ENCODE results near the gene LRRC15. TPM values are rescaled to one million over a fixed set of nuclear protein-coding genes. Genes with fewer than 3 reads are reported as not detected.

LRRC15 gene
- 0.43 and 3.9 TPM in 2 replicates for total RNA-seq

DNA sequence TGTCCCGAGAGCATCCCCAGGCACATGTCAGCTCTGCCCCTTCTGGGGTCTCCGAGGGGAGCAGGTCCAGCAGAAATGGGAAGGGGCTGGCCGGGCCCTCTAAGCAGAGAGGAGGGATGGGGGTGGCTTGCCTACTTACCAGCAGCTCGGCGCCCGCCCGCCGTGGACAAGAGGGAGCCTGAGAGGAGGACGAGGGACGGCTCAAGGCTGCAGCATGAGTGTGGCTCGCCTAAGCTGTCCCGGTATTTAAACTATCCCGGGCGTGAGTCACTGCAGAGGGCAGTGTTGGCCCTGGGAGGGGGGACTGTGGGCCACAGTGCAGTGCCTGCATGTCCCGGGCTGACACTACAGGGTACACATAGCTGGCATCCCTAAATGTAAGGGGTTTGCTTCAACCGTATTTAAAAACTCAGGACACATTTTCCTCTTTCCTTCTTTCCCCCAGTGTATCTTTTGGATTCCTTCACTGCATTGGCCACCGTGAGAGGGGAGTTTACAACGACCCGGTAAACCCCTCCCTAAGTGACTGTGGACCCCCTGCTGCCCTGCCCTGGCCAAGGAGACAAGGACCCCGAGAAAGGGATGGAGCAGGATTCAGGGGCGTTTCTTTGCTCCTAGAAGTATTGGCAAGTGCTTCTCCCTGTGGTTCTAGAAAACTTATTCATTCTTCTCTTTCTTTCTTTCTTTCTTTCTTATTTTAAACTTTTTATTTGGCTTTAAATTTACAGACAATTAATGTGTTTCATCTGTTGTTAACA lies at the start of gene LRRC15:
Gene LRRC15, minus strand, starts transcription at position 222 of the 758 bp plus-strand sequence. CDS start 8,700 bp downstream, outside the sequence.
- no peak within 1 kb of the TSS for H3K4me3 ChIP-seq (ENCODE audit: low read depth, low read length)
- DNase-seq (ENCODE audit: low read depth) = peak; percentile 46
- TF ChIP-seq, protein P1, sequence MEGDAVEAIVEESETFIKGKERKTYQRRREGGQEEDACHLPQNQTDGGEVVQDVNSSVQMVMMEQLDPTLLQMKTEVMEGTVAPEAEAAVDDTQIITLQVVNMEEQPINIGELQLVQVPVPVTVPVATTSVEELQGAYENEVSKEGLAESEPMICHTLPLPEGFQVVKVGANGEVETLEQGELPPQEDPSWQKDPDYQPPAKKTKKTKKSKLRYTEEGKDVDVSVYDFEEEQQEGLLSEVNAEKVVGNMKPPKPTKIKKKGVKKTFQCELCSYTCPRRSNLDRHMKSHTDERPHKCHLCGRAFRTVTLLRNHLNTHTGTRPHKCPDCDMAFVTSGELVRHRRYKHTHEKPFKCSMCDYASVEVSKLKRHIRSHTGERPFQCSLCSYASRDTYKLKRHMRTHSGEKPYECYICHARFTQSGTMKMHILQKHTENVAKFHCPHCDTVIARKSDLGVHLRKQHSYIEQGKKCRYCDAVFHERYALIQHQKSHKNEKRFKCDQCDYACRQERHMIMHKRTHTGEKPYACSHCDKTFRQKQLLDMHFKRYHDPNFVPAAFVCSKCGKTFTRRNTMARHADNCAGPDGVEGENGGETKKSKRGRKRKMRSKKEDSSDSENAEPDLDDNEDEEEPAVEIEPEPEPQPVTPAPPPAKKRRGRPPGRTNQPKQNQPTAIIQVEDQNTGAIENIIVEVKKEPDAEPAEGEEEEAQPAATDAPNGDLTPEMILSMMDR (IDR thresholded peaks at IDR 0.05; ENCODE audit: insufficient read depth, low read depth, low read length) = no peak

DNA sequence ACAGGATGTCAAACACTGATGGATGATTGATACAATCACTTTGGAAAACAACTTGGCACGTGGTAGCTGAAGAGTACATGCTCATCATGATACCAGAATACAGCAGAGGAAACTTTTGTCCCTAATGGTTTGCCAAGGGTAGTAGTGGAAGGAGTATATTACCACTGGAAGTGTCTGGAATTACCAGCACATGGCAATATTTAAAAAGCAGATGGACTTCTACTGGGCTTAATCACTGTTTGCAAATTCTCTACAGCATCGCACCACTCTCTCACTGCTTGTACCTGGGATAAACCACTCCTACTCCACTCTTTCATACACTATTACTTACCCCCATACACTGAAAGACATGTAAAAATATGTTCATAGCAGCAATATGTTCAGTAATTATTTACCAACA lies 49.1 kb upstream of the LRRC15 start:
- no peak for DNase-seq (ENCODE audit: low read depth)
- TF ChIP-seq, protein P1 (IDR thresholded peaks at IDR 0.05; ENCODE audit: insufficient read depth, low read depth, low read length) = no peak
- H3K4me3 ChIP-seq (ENCODE audit: low read depth, low read length) = no peak overlapping the region

DNA sequence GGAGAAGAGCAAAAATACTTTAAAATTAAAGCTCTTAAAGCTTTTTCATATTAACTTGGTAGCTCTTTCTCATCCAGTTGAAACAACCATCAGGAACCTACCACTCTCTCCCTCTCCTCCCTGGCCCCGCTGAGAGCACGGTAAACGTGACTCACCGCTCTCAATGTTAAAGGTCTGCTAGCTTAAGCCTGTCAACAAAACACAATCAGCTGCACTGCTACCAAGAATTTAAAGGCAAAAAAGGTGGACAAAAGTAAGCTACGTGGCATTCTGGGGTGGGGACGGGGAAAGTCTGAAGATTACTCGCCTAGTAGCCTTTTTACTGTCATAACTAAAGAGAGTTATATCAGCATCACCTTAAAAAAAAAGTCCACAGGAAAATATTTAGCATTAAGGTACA lies 37.9 kb upstream of the LRRC15 start:
- H3K4me3 ChIP-seq (ENCODE audit: low read depth, low read length) = no peak overlapping the region
- peak; percentile 34 for DNase-seq (ENCODE audit: low read depth)
- TF ChIP-seq, protein P1 (IDR thresholded peaks at IDR 0.05; ENCODE audit: insufficient read depth, low read depth, low read length) = no peak

DNA sequence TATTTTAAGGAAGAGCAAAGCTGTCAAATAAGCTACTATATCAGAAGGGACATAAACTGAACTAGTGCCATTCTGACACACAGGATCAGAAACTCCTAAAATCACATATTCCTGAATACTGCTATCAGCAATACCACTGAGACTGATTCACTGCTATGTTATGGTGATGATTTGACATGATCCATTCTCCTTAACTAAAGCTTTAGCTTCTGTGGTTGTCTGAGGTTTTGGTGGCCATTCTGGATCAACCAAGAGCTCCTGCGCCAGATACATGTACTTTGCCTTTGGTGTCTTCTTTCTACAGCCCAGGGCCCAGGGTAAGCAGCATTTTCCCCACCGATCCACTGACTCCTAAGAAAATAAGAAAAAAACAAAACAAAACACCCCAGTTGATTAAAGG lies 36.2 kb upstream of the LRRC15 start:
- TF ChIP-seq, protein P1 (IDR thresholded peaks at IDR 0.05; ENCODE audit: insufficient read depth, low read depth, low read length) = no peak
- no peak for DNase-seq (ENCODE audit: low read depth)
- H3K4me3 ChIP-seq (ENCODE audit: low read depth, low read length) = no peak overlapping the region

DNA sequence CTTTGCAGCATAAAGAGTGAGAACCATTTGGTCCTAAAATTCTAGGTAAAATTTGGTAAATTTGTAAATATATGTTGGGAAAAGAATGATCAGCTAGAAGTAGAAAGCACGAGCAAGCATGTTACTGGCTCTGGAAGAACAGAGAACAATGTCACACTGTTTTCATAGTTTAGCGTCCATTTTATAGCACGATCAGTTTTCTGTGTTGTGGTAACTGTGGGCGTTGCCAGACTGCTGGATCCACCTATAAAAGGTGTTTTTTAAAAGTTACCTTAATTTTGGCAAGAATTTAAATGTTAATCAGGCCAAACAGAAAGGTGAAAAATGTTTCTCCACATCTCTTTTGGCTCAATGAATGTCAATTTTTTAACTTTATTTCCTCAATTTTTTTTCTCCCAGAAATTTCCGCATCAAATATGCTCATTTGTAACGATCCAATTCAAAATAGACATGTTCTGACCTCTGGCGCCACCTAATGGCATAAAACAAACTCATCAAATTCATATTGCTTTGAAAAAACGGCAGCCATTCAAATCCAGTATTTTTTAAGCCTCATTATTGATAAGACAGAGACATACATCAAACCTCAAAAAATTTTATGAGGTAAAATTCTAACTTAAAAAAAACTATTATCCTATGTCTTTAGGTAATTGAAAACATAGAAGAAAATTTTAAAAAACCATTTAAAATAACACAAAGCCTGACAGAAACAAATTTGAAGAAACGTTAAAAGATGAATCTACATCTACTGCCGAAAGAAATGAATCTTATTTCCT lies 35.0 kb upstream of the LRRC15 start:
- peak; percentile 74 for DNase-seq (ENCODE audit: low read depth)
- TF ChIP-seq, protein P1 (IDR thresholded peaks at IDR 0.05; ENCODE audit: insufficient read depth, low read depth, low read length) = peak; percentile 58
- H3K4me3 ChIP-seq (ENCODE audit: low read depth, low read length) = no peak overlapping the region

DNA sequence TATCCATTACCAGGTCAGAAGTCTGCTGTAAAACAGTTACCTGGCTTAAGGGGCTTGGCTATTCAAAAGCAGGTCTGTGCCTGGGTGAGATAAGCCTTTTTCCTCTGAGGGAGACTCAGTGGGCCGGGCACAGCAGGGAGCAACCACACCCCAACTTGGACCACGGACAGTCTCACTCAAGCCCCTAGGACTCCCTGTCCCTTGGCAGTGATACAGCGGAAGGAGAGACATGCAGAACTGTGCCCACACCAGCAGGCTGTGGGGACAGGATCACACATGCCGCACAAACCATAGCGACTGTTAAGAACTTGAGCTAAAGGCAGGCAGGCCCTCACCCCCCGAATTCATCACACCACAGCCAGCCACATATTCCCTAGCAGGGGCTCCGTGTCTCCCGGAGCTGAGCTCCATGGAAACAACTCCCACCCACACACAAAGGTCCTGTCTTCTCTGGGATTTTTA lies 32.4 kb upstream of the LRRC15 start:
- TF ChIP-seq, protein P1 (IDR thresholded peaks at IDR 0.05; ENCODE audit: insufficient read depth, low read depth, low read length) = no peak
- H3K4me3 ChIP-seq (ENCODE audit: low read depth, low read length) = no peak overlapping the region
- no peak for DNase-seq (ENCODE audit: low read depth)
